PC-3 (cell line): ENCODE measurements around the gene AIFM2. TPM values are rescaled to one million over a fixed set of nuclear protein-coding genes. Genes with fewer than 3 reads are reported as not detected.
A peak's percentile ranks its signal among the peaks of the same experiment; 100 is the strongest.

Experiments
- ATAC-seq: fragments of 200-7000 bp; cut with Tn5 transposase; 2 replicates; pipeline ENCODE4 v1.9.1; 2020; ENCODE audit warnings: mild to moderate bottlenecking, moderate library complexity
- BruUV-seq: library from RNA; stranded (reverse); fragments of 400-500 nt; replicated peaks from 2 replicates; lab custom pipeline; 2021; lab: Mats Ljungman, UMichigan
- CTCF ChIA-PET: fragments of 300-600 bp; sonication (Branson Sonifier 250); formaldehyde crosslinking; loops from one replicate; lab custom pipeline; 2022; ENCODE audit warnings: antibody characterized with exemption; lab: Charles Lee
- POLR2A ChIA-PET: fragments of 300-600 bp; sonication (Branson Sonifier 250); formaldehyde crosslinking; loops from one replicate; lab custom pipeline; 2022; ENCODE audit warnings: antibody characterized with exemption; ENCODE audit not compliant: unreplicated experiment; lab: Charles Lee
- DNase-seq: peaks from one replicate; pipeline ENCODE4 v3.0.0-alpha.2; 2015
- H2AFZ ChIP-seq: fragments of 300-600 bp; sonication (generic); 2 replicates; pipeline ENCODE4 v1.6.0; 2016; ENCODE audit warnings: antibody characterized with exemption, low read length
- H3F3A ChIP-seq: fragments of 300-600 bp; sonication (generic); one replicate; pipeline ENCODE4 v1.6.0; 2017; ENCODE audit warnings: antibody characterized with exemption, low read length, control low read depth, mild to moderate bottlenecking; ENCODE audit not compliant: unreplicated experiment
- H3K27ac ChIP-seq: fragments of 300-600 bp; sonication (generic); 2 replicates; pipeline ENCODE4 v1.5.1; 2016; ENCODE audit warnings: mild to moderate bottlenecking, low read length
- H3K27me3 ChIP-seq: fragments of 300-600 bp; sonication (generic); 2 replicates; pipeline ENCODE4 v1.6.1; 2016; ENCODE audit warnings: low read length, mixed read lengths
- H3K36me3 ChIP-seq: fragments of 300-600 bp; sonication (generic); 2 replicates; pipeline ENCODE4 v1.6.1; 2016; ENCODE audit warnings: low read depth, mixed run types, low read length, mixed read lengths
- H3K4me1 ChIP-seq: fragments of 300-600 bp; sonication (generic); 2 replicates; pipeline ENCODE4 v1.5.1; 2016; ENCODE audit warnings: low read length; ENCODE audit not compliant: insufficient read depth
- H3K4me2 ChIP-seq: fragments of 300-600 bp; sonication (generic); 2 replicates; pipeline ENCODE4 v1.6.0; 2016; ENCODE audit warnings: low read length
- H3K4me3 ChIP-seq: fragments of 300-600 bp; sonication (generic); 2 replicates; pipeline ENCODE4 v1.5.1; 2016; ENCODE audit warnings: mild to moderate bottlenecking, low read length, mixed read lengths
- H3K79me2 ChIP-seq: fragments of 300-600 bp; sonication (generic); 2 replicates; pipeline ENCODE4 v1.6.1; 2017; ENCODE audit warnings: low read length, mixed read lengths
- H3K9ac ChIP-seq: fragments of 300-600 bp; sonication (generic); 2 replicates; pipeline ENCODE4 v1.6.0; 2016; ENCODE audit warnings: mild to moderate bottlenecking, low read length
- H3K9me2 ChIP-seq: fragments of 300-600 bp; sonication (generic); replicated peaks from 2 replicates; pipeline ENCODE4 v1.6.1; 2016; ENCODE audit warnings: mixed run types, low read length, mixed read lengths
- H3K9me3 ChIP-seq: fragments of 300-600 bp; sonication (generic); 2 replicates; pipeline ENCODE4 v1.6.1; 2016; ENCODE audit warnings: low read length, mixed read lengths
- H4K20me1 ChIP-seq: fragments of 300-600 bp; sonication (generic); 2 replicates; pipeline ENCODE4 v1.6.1; 2016; ENCODE audit warnings: low read length, mixed read lengths
- CTCF ChIP-seq: fragments of 300-600 bp; sonication (generic); conservative IDR thresholded peaks from 2 replicates; pipeline ENCODE4 v1.5.1; 2017; ENCODE audit warnings: antibody characterized with exemption, low read depth, mild to moderate bottlenecking, low read length
- EZH2 ChIP-seq: fragments of 300-600 bp; sonication (generic); IDR thresholded peaks from one replicate; pipeline ENCODE4 v1.6.1; 2017; ENCODE audit warnings: antibody characterized with exemption, mild to moderate bottlenecking, low read length; ENCODE audit not compliant: unreplicated experiment
- EZH2phosphoT487 ChIP-seq: fragments of 300-600 bp; sonication (generic); IDR thresholded peaks from 2 replicates; pipeline ENCODE4 v1.6.1; 2018; ENCODE audit warnings: mild to moderate bottlenecking, antibody characterized with exemption, low read length, borderline replicate concordance
- intact Hi-C: fragments of 100-400 bp; cut with micrococcal nuclease; formaldehyde crosslinking; loops from 2 replicates; pipeline ENCODE4 v1.9.0; 2023
- total RNA-seq: library from RNA; depleted of rRNA; stranded (reverse); fragments of >200 nt; gene quantifications from 2 replicates; pipeline ENCODE4 v1.2.3, GENCODE V29; 2014

The AIFM2 gene
- total RNA-seq, 1 experiment from 2014 or later, result 29.2 TPM

DNA sequence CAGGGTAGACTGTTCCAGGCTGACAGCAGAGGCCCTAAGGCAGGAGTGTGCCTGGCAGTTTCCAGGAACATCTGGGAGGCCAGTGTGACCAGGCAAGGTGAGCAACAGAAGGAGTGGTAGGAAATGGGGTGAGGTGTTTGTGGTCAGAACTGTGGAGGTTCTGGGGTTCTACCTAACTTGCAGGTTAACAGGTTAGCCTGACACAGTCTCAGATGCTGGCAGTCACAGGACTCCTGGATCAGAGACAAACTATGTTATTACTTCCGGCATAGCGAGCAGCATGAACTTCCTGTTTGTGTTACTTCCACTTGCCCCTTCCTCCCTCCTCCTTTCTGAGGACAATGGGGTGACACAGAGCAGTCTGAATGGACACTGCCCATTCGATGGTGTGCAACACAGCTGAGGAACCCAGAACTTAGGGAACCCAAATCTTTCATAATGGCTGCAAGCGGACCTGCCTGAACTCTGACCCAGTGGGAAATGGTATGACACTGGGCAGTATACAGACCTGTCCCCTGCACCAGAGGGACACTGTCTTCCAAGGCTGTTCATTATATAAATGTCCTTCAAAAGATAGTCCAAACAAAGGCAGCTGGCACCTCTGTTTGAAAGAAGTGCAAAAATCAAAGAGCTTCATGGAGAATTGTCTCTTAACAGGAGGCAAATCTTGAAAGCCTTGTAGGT lies 41.6 kb upstream of the AIFM2 start:
- ATAC-seq (no peak), DNase-seq (peak; percentile 69)
- Histone ChIP-seq H3K4me2 (peak overlapping the region; percentile 2; the same call in 1 of the 2 replicates), H3F3A (no peaks in the 10 kb centered on the region), H2AFZ (peak overlapping the region; percentile 51), H3K36me3 (no peaks in the 10 kb centered on the region), H3K9me2 (no peaks in the 10 kb centered on the region), H3K27me3 (no peaks in the 10 kb centered on the region), H3K9ac (no peak overlapping the region), H3K4me3 (no peak overlapping the region), H3K79me2 (peaks cover 18% of the 10 kb centered on the region), H3K27ac (no peak overlapping the region), H3K4me1 (peaks cover 23% of the 10 kb centered on the region), H3K9me3 (no peaks in the 10 kb centered on the region), H4K20me1 (peaks cover 8% of the 10 kb centered on the region)
- ChIA-PET POLR2A (no interaction called here), CTCF (interaction anchor here (0.9 kb wide), 1 partner anchor 28 kb away, joined by 3 read pairs; the partner anchor contains the start of gene TYSND1)
- no TSS peak for BruUV-seq
- TF ChIP-seq EZH2 (no peak), CTCF (no peak), EZH2phosphoT487 (no peak)
- intact Hi-C loops, result no loop called here

DNA sequence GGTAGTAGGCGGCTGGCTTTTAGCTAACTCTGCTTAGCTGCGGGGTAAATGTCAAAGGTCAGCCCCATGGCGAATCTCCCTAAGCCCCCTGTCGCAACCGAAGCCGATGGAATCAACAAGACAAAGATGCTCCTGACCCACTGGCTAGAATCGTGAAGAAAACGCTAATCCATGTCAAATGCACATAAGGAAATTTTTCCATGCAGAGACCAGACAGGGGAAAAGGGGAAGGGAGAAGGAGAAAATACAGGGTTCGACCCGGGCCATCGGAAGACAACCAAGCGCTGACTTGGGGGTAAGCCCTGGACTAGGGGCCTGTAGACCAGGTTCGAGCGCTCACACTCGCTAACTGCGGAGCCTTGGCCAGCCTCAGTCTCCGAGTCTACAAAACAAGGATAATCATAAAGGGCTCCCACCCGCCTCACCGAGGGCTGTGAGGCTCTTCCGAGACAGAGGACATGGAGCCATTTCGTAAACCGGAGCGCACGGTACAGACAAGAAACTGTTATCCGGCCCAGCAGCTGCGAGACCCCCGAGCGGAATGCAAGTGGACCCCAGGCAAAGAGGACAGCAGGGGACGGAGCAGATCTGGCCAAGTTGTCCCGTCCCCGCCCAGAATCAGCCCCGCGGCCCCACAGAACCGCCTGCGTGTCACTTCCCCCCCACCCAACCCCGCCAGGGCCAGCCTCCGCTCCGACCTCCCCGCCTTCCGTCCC lies 37.2 kb upstream of the AIFM2 start:
- Histone ChIP-seq H3K9ac (peak overlapping the region; percentile 88), H3K27ac (peak overlapping the region; percentile 19), H4K20me1 (peaks cover 49% of the 10 kb centered on the region), H3K4me3 (peak overlapping the region; percentile 81), H3K79me2 (peaks cover 62% of the 10 kb centered on the region), H3K4me2 (peak overlapping the region; percentile 88), H3K9me2 (no peaks in the 10 kb centered on the region), H3K9me3 (no peaks in the 10 kb centered on the region), H3K4me1 (peaks cover 30% of the 10 kb centered on the region), H2AFZ (0 out of 2 replicates have a peak overlapping the region, but pooled peaks have one; percentile 11), H3F3A (no peaks in the 10 kb centered on the region), H3K36me3 (peaks cover 29% of the 10 kb centered on the region), H3K27me3 (no peaks in the 10 kb centered on the region)
- ChIA-PET CTCF (interaction anchor here (0.5 to 1.5 kb wide), 4 partner anchors 20 to 473 kb away, joined by 3 to 19 read pairs (median 4); partner anchors contain the start of gene TYSND1), POLR2A (interaction anchor here (0.5 to 1.5 kb wide), 9 partner anchors 21 to 723 kb away, joined by 3 to 40 read pairs (median 3); partner anchors contain the start of genes PPA1 and TYSND1)
- TF ChIP-seq EZH2phosphoT487 (no peak), CTCF (no peak), EZH2 (no peak)
- intact Hi-C loops, result loop anchor here (1.0 to 5.0 kb wide), 3 partner anchors 23 to 63 kb away; partner anchors contain the start of gene PPA1
- no TSS peak for BruUV-seq
- DNase-seq (no peak), ATAC-seq (peak; percentile 21)
